Parathyroid adenoma (tissue), 2 donors: Measurements from ENCODE around the gene PVALEF.

ENCODE experiments used
- H2AFZ ChIP-seq: fragments of 300-600 bp; sonication (generic); one replicate; pipeline ENCODE4 v1.7.0; 2017; ENCODE audit warnings: antibody characterized with exemption, mild to moderate bottlenecking
- H3K27ac ChIP-seq: fragments of 300-600 bp; sonication (generic); one replicate; pipeline ENCODE4 v1.7.0; 2017
- H3K27me3 ChIP-seq: fragments of 300-600 bp; sonication (generic); one replicate; pipeline ENCODE4 v1.7.0; 2017; ENCODE audit warnings: low read length; ENCODE audit not compliant: control insufficient read depth, insufficient read depth
- H3K36me3 ChIP-seq: fragments of 300-600 bp; sonication (generic); one replicate; pipeline ENCODE4 v1.7.0; 2017; ENCODE audit warnings: low read length; ENCODE audit not compliant: control insufficient read depth, insufficient read depth
- H3K4me1 ChIP-seq: fragments of 300-600 bp; sonication (generic); one replicate; pipeline ENCODE4 v1.7.0; 2017; ENCODE audit warnings: control low read depth
- H3K4me2 ChIP-seq: fragments of 300-600 bp; sonication (generic); one replicate; pipeline ENCODE4 v1.7.0; 2017; ENCODE audit warnings: low read length
- H3K4me3 ChIP-seq: fragments of 300-600 bp; sonication (generic); one replicate; pipeline ENCODE4 v1.7.0; 2017; ENCODE audit warnings: low read depth, low read length
- H3K79me2 ChIP-seq: fragments of 300-600 bp; sonication (generic); one replicate; pipeline ENCODE4 v1.7.0; 2017; ENCODE audit warnings: control low read depth
- H3K9ac ChIP-seq: fragments of 300-600 bp; sonication (generic); one replicate; pipeline ENCODE4 v1.7.0; 2017; ENCODE audit warnings: mild to moderate bottlenecking
- H3K9me3 ChIP-seq: fragments of 300-600 bp; sonication (generic); one replicate; pipeline ENCODE4 v1.7.0; 2017; ENCODE audit warnings: low read length; ENCODE audit not compliant: control insufficient read depth
- TF ChIP-seq, protein P1 (sequence below): fragments of 300-600 bp; sonication (generic); IDR thresholded peaks from one replicate; pipeline ENCODE4 v1.7.0; 2017; ENCODE audit warnings: antibody characterized with exemption, mild to moderate bottlenecking
- donor health status: primary hyperparathyroidism.

The PVALEF gene

GRCh38 chr17:81197831-81198490 is 32.7 kb downstream of the PVALEF start:
- Histone ChIP-seq H3K79me2 (no peaks in the 10 kb centered on the region), H3K4me1 (no peaks in the 10 kb centered on the region), H3K4me3 (no peak overlapping the region), H3K4me2 (no peak overlapping the region), H3K9ac (no peak overlapping the region), H3K9me3 (no peaks in the 10 kb centered on the region), H3K27me3 (no peaks in the 10 kb centered on the region), H2AFZ (no peak overlapping the region), H3K27ac (no peak overlapping the region), H3K36me3 (no peaks in the 10 kb centered on the region)
- TF ChIP-seq, protein P1, sequence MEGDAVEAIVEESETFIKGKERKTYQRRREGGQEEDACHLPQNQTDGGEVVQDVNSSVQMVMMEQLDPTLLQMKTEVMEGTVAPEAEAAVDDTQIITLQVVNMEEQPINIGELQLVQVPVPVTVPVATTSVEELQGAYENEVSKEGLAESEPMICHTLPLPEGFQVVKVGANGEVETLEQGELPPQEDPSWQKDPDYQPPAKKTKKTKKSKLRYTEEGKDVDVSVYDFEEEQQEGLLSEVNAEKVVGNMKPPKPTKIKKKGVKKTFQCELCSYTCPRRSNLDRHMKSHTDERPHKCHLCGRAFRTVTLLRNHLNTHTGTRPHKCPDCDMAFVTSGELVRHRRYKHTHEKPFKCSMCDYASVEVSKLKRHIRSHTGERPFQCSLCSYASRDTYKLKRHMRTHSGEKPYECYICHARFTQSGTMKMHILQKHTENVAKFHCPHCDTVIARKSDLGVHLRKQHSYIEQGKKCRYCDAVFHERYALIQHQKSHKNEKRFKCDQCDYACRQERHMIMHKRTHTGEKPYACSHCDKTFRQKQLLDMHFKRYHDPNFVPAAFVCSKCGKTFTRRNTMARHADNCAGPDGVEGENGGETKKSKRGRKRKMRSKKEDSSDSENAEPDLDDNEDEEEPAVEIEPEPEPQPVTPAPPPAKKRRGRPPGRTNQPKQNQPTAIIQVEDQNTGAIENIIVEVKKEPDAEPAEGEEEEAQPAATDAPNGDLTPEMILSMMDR, result no peak

DNA sequence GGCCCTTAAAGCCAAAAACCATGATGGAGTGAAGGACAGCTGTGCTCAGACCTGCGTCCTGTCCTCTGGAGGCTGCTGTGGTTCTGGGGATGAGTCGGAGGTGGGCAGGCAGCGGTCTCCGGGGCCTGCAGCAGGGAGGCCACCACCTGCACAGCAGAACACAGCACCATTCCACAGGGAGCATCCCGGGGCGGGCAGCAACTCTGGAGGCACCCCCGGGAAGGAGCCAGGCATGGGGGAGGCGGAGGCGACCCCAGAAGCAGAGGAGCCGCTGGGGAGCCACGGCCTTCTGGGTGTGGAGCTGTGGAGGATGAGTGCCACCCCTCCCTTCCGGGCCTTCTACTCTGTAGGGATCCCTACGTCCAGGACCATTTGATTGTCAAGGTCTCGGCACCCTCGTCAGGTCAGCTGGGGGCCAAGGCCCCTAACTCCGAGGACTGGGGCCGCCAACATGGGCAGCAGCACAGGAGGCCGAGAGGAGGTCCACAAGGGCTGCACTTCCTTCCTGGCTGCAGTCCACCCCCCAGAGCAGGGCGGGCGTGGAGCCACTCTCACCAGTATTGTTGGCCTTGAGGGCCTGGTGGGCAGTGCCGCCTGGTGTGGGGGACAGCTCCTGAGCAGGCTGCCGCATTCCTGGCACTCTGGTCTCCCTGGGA is 33.6 kb downstream of the PVALEF start:
- no peak overlapping the region for H3K9ac ChIP-seq
- H2AFZ ChIP-seq, result no peak overlapping the region
- H3K79me2 ChIP-seq, result no peaks in the 10 kb centered on the region
- H3K36me3 ChIP-seq, result no peaks in the 10 kb centered on the region
- H3K4me2 ChIP-seq, result no peak overlapping the region
- no peak overlapping the region for H3K4me3 ChIP-seq
- H3K9me3 ChIP-seq, result no peaks in the 10 kb centered on the region
- no peaks in the 10 kb centered on the region for H3K27me3 ChIP-seq
- no peaks in the 10 kb centered on the region for H3K4me1 ChIP-seq
- no peak overlapping the region for H3K27ac ChIP-seq
- TF ChIP-seq, protein P1, result no peak

DNA sequence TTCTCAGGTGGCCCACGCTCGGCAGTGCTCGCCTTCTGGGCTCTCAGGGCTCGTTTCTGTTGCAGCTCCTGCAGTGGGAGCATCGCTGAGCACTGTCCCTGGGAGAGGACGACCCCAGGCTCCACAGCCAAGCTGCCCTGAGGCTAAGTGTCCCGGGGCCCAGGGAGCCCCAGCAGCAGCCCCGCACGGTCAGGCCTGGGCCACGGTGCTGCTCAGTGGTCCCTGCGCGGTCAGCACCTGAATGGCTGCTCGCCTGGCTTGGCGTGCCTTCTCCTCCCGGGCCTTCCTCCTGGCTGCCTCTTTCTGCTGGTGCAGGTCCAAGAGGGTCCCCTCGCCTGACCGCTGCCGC is 34.1 kb downstream of the PVALEF start:
- H3K79me2 ChIP-seq, result no peaks in the 10 kb centered on the region
- H3K4me2 ChIP-seq, result no peak overlapping the region

GRCh38 chr17:81200201-81200600 is 34.9 kb downstream of the PVALEF start:
- no peak overlapping the region for H3K9ac ChIP-seq

More for the DNA sequence above, 34.1 kb downstream of the PVALEF start:
- TF ChIP-seq, protein P1, result no peak
- H3K4me1 ChIP-seq, result no peaks in the 10 kb centered on the region
- H3K27me3 ChIP-seq, result no peaks in the 10 kb centered on the region
- no peak overlapping the region for H3K27ac ChIP-seq
- no peak overlapping the region for H2AFZ ChIP-seq
- no peaks in the 10 kb centered on the region for H3K9me3 ChIP-seq
- no peaks in the 10 kb centered on the region for H3K36me3 ChIP-seq
- no peak overlapping the region for H3K9ac ChIP-seq
- H3K4me3 ChIP-seq, result no peak overlapping the region

More at GRCh38 chr17:81200201-81200600, 34.9 kb downstream of the PVALEF start:
- no peaks in the 10 kb centered on the region for H3K27me3 ChIP-seq
- no peaks in the 10 kb centered on the region for H3K36me3 ChIP-seq
- H3K79me2 ChIP-seq, result no peaks in the 10 kb centered on the region
- TF ChIP-seq, protein P1, result no peak
- no peak overlapping the region for H3K4me2 ChIP-seq
- H3K4me3 ChIP-seq, result no peak overlapping the region
- H3K9me3 ChIP-seq, result no peaks in the 10 kb centered on the region
- no peak overlapping the region for H2AFZ ChIP-seq
- no peaks in the 10 kb centered on the region for H3K4me1 ChIP-seq
- no peak overlapping the region for H3K27ac ChIP-seq
